A673 (cell line): Measurements from ENCODE around the gene NDRG4. TPM values are rescaled to one million over a fixed set of nuclear protein-coding genes. Genes with fewer than 3 reads are reported as not detected.

Experiments used
- BruUV-seq: library from RNA; stranded (reverse); fragments of 400-500 nt; replicated peaks from 2 replicates; lab custom pipeline; 2021; lab: Mats Ljungman, UMichigan
- CTCF ChIA-PET: fragments of 300-600 bp; sonication (Branson Sonifier 250); formaldehyde crosslinking; loops from one replicate; lab custom pipeline; 2022; ENCODE audit warnings: antibody characterized with exemption; lab: Charles Lee
- POLR2A ChIA-PET: fragments of 300-600 bp; sonication (Branson Sonifier 250); formaldehyde crosslinking; loops from one replicate; lab custom pipeline; 2022; ENCODE audit warnings: antibody characterized with exemption; ENCODE audit not compliant: low non-redundant PET; lab: Charles Lee
- DNase-seq: peaks from one replicate; pipeline ENCODE4 v3.0.0-alpha.2; 2015; ENCODE audit warnings: low spot score
- H3K27ac ChIP-seq: fragments of 200-600 bp; sonication (generic); 2 replicates; pipeline ENCODE4 v1.5.1; 2016; ENCODE audit warnings: mixed run types, low read depth, mild to moderate bottlenecking, mixed read lengths, antibody characterized with exemption, low read length; ENCODE audit not compliant: poor library complexity, severe bottlenecking
- H3K27me3 ChIP-seq: fragments of 200-600 bp; sonication (generic); replicated peaks from 2 replicates; pipeline ENCODE4 v1.6.1; 2017; ENCODE audit warnings: mixed run types, low read depth, mild to moderate bottlenecking, mixed read lengths, antibody characterized with exemption, low read length; ENCODE audit not compliant: insufficient read depth, poor library complexity
- H3K36me3 ChIP-seq: fragments of 200-600 bp; sonication (generic); 2 replicates; pipeline ENCODE4 v1.6.1; 2016; ENCODE audit warnings: mixed run types, mild to moderate bottlenecking, mixed read lengths, antibody characterized with exemption, low read length; ENCODE audit not compliant: insufficient read depth, poor library complexity, severe bottlenecking
- H3K4me1 ChIP-seq: fragments of 200-600 bp; sonication (generic); 2 replicates; pipeline ENCODE4 v1.6.1; 2017; ENCODE audit warnings: mixed run types, mild to moderate bottlenecking, mixed read lengths, antibody characterized with exemption, low read length; ENCODE audit not compliant: insufficient read depth, poor library complexity, severe bottlenecking
- H3K4me3 ChIP-seq: fragments of 200-600 bp; sonication (generic); 2 replicates; pipeline ENCODE4 v1.5.1; 2016; ENCODE audit warnings: low read depth, mixed run types, mild to moderate bottlenecking, mixed read lengths, low read length; ENCODE audit not compliant: poor library complexity, severe bottlenecking
- H3K9me3 ChIP-seq: fragments of 200-600 bp; sonication (generic); 2 replicates; pipeline ENCODE4 v1.6.1; 2016; ENCODE audit warnings: mixed run types, low read depth, mild to moderate bottlenecking, mixed read lengths, antibody characterized with exemption, low read length; ENCODE audit not compliant: poor library complexity, severe bottlenecking
- CTCF ChIP-seq: fragments of 300-800, 200-600 bp; sonication (generic); conservative IDR thresholded peaks from 2 replicates; pipeline ENCODE4 v1.5.1; 2017; ENCODE audit warnings: low read depth, mild to moderate bottlenecking, antibody characterized with exemption, low read length, moderate library complexity, mixed read lengths
- EZH2 ChIP-seq: fragments of 200-600 bp; sonication (generic); IDR thresholded peaks from 2 replicates; pipeline ENCODE4 v1.6.1; 2017; ENCODE audit warnings: borderline replicate concordance, low read depth, mild to moderate bottlenecking, mixed read lengths, antibody characterized with exemption, low read length; ENCODE audit not compliant: poor library complexity, severe bottlenecking
- intact Hi-C: fragments of 100-400 bp; cut with micrococcal nuclease; formaldehyde crosslinking; loops from one replicate; pipeline ENCODE4 v1.10.0; 2022; ENCODE audit not compliant: unreplicated experiment
- total RNA-seq: library from RNA; stranded (reverse); gene quantifications from 2 replicates; pipeline ENCODE4 v1.2.3, GENCODE V29; 2021

Gene NDRG4
- total RNA-seq, 1 experiment from 2014 or later = 0.28 TPM

- no peak for DNase-seq
- no peak overlapping the region for H3K27ac ChIP-seq
- H3K27me3 ChIP-seq = no peaks in the 10 kb centered on the region
- BruUV-seq = no TSS peak
- ChIA-PET CTCF (interaction anchor here (0.5 to 1.0 kb wide), 5 partner anchors 10 to 261 kb away, joined by 3 to 10 read pairs (median 4); no protein-coding TSS in a partner anchor), POLR2A (no interaction called here)
- TF ChIP-seq EZH2 = no peak
- no peak for TF ChIP-seq CTCF
- H3K4me1 ChIP-seq = no peaks in the 10 kb centered on the region
- no peaks in the 10 kb centered on the region for H3K9me3 ChIP-seq
- intact Hi-C loops = loop anchor here (5.0 kb wide), 1 partner anchor 262 kb away; no protein-coding TSS in a partner anchor
- no peak overlapping the region for H3K4me3 ChIP-seq
- H3K36me3 ChIP-seq = no peaks in the 10 kb centered on the region
Observed at GRCh38 chr16:58495521-58496331, 4.2 kb upstream of the NDRG4 start.

DNA sequence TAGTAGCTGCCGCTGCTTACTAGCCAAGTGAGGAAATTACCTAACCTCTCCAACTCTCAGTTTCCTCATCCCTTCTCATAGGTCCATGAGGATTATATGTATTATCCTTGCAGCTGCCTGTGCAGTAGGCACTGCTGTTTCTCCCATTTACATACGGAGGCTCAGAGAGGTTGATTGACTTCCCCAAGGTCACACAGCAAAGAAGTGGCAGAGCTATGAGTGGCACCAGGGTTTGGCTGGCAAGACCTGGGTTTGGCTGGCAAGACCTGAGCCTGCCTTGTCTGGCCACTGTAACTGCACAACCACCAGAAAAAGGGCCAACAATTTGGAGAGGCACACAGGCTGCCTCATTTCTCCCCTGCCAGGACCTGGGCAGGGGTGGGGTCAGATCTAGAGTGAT is 2.5 kb upstream of the NDRG4 start:
- intact Hi-C loops = loop anchor here (5.0 kb wide), 1 partner anchor 260 kb away; no protein-coding TSS in a partner anchor
- Histone ChIP-seq H3K36me3 (no peaks in the 10 kb centered on the region), H3K9me3 (no peaks in the 10 kb centered on the region), H3K4me3 (no peak overlapping the region), H3K4me1 (no peaks in the 10 kb centered on the region), H3K27me3 (no peaks in the 10 kb centered on the region), H3K27ac (no peak overlapping the region)
- no peak for DNase-seq
- TF ChIP-seq EZH2 = no peak
- TF ChIP-seq CTCF = no peak
- no TSS peak for BruUV-seq
- POLR2A ChIA-PET = no interaction called here
- CTCF ChIA-PET = no interaction called here

- H3K4me3 ChIP-seq = no peak overlapping the region
- no TSS peak for BruUV-seq
- intact Hi-C loops = loop anchor here (5.0 kb wide), 1 partner anchor 259 kb away; no protein-coding TSS in a partner anchor
- ChIA-PET POLR2A (no interaction called here), CTCF (no interaction called here)
- no peak overlapping the region for H3K27ac ChIP-seq
- no peaks in the 10 kb centered on the region for H3K4me1 ChIP-seq
- H3K9me3 ChIP-seq = no peaks in the 10 kb centered on the region
- TF ChIP-seq CTCF = no peak
- no peaks in the 10 kb centered on the region for H3K27me3 ChIP-seq
- no peak for DNase-seq
- H3K36me3 ChIP-seq = no peaks in the 10 kb centered on the region
Observed at GRCh38 chr16:58497935-58498334, 2.0 kb upstream of the NDRG4 start.
